Measurements from ENCODE around the gene GPR183.

DNA sequence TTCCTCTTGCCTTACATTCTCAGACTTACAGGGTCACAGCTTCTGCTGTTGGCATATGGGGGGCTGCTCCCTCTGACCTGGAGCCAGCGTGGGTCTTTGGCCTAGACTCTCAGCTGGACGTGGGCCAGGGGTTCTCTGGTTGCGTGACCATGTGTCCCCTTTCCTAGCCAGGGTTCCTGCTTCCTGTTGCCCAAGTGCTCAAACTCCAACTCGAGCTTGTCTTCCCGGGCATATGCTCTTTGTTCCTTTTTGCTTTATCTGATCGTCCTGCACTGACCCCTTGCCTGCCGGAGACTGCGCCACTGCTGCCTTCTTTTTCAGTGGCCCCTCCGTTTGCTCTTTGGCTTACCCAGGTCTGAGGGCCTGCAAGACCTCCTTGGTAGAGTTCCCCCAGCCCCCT is 25.3 kb upstream of the GPR183 start:
- TF ChIP-seq, protein P1, sequence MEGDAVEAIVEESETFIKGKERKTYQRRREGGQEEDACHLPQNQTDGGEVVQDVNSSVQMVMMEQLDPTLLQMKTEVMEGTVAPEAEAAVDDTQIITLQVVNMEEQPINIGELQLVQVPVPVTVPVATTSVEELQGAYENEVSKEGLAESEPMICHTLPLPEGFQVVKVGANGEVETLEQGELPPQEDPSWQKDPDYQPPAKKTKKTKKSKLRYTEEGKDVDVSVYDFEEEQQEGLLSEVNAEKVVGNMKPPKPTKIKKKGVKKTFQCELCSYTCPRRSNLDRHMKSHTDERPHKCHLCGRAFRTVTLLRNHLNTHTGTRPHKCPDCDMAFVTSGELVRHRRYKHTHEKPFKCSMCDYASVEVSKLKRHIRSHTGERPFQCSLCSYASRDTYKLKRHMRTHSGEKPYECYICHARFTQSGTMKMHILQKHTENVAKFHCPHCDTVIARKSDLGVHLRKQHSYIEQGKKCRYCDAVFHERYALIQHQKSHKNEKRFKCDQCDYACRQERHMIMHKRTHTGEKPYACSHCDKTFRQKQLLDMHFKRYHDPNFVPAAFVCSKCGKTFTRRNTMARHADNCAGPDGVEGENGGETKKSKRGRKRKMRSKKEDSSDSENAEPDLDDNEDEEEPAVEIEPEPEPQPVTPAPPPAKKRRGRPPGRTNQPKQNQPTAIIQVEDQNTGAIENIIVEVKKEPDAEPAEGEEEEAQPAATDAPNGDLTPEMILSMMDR (IDR thresholded peaks at IDR 0.05) = no peak
- TF ChIP-seq POLR2A (IDR thresholded peaks at IDR 0.05; ENCODE audit: low read depth) = no peak
- no peak for TF ChIP-seq POLR2AphosphoS5 (IDR thresholded peaks at IDR 0.05)
